ENCODE results near the gene ZC3H4.

Gene ZC3H4

GRCh38 chr19:47134545-47134944 lies 21.0 kb upstream of the ZC3H4 start:
- no peak for FAIRE-seq
- no peak for DNase-seq (ENCODE audit: low spot score)

- FAIRE-seq: no peak
- no peak for DNase-seq (ENCODE audit: low spot score)
Measured at GRCh38 chr19:47133021-47133471, 19.5 kb upstream of the ZC3H4 start.

- no peak for DNase-seq (ENCODE audit: low spot score)
- FAIRE-seq: no peak
Measured at GRCh38 chr19:47132194-47132852, 18.7 kb upstream of the ZC3H4 start.

GRCh38 chr19:47130589-47131227 lies 17.1 kb upstream of the ZC3H4 start, which contains the start of gene SAE1:
Gene SAE1, plus strand, starts transcription at chr19:47130835. Its CDS starts 96 bp downstream, at chr19:47130931.
- FAIRE-seq (peak; percentile 45), DNase-seq (ENCODE audit: low spot score) (peak; percentile 94)

GRCh38 chr19:47130120-47130588 lies 16.6 kb upstream of the ZC3H4 start:
- no peak for DNase-seq (ENCODE audit: low spot score)
- FAIRE-seq: no peak

- FAIRE-seq (no peak), DNase-seq (ENCODE audit: low spot score) (no peak)
Measured at GRCh38 chr19:47129579-47129978, 16.0 kb upstream of the ZC3H4 start.

- no peak for FAIRE-seq
Measured at GRCh38 chr19:47125669-47125938, 12.0 kb upstream of the ZC3H4 start.

GRCh38 chr19:47124937-47125668 lies 11.5 kb upstream of the ZC3H4 start:
- FAIRE-seq (peak; percentile 78), DNase-seq (ENCODE audit: low spot score) (peak; percentile 52)

More at GRCh38 chr19:47125669-47125938, 12.0 kb upstream of the ZC3H4 start:
- DNase-seq (ENCODE audit: low spot score): no peak

GRCh38 chr19:47123406-47123805 lies 9.8 kb upstream of the ZC3H4 start:
- FAIRE-seq (no peak), DNase-seq (ENCODE audit: low spot score) (no peak)

- DNase-seq (ENCODE audit: low spot score) (peak; percentile 64), FAIRE-seq (peak; percentile 87)
Measured at GRCh38 chr19:47122359-47123335, 9.1 kb upstream of the ZC3H4 start.

- DNase-seq (ENCODE audit: low spot score) (no peak), FAIRE-seq (no peak)
Measured at GRCh38 chr19:47120470-47121067, 7.0 kb upstream of the ZC3H4 start.

GRCh38 chr19:47113850-47114651 lies 475 bp upstream of the ZC3H4 start:
- DNase-seq (ENCODE audit: low spot score): no peak
- FAIRE-seq: no peak

GRCh38 chr19:47112166-47112996 lies 1.2 kb downstream of the ZC3H4 start:
- FAIRE-seq (no peak), DNase-seq (ENCODE audit: low spot score) (peak; percentile 70)

- no peak for DNase-seq (ENCODE audit: low spot score)
- no peak for FAIRE-seq
Measured at GRCh38 chr19:47111682-47112165, 1.9 kb downstream of the ZC3H4 start.

GRCh38 chr19:47111006-47111621 lies 2.5 kb downstream of the ZC3H4 start:
- no peak for FAIRE-seq
- no peak for DNase-seq (ENCODE audit: low spot score)

- FAIRE-seq (no peak), DNase-seq (ENCODE audit: low spot score) (no peak)
Measured at GRCh38 chr19:47110521-47111005, 3.0 kb downstream of the ZC3H4 start.

GRCh38 chr19:47109541-47110375 lies 3.8 kb downstream of the ZC3H4 start:
- DNase-seq (ENCODE audit: low spot score): no peak

More at GRCh38 chr19:47109541-47110375, 3.8 kb downstream of the ZC3H4 start:
- FAIRE-seq: no peak

Measured in RCC 7860 (cell line).